HG03064 (cell line): ENCODE data around the gene CHAF1B.
"Not testable (repeated sequence)": the region's sequence is repeated elsewhere in the genome, so short reads cannot be mapped to it uniquely, and the experiment has no call there.

Experiments
- ATAC-seq: cut with Tn5 transposase; IDR thresholded peaks from one replicate; pipeline ENCODE4 v1.9.1; 2021; ENCODE audit warnings: low read depth; ENCODE audit not compliant: unreplicated experiment

The CHAF1B gene

GRCh38 chr21:36386031-36386642, 945 bp downstream of the CHAF1B start:
- no peak for ATAC-seq

GRCh38 chr21:36388096-36388495, 2.9 kb downstream of the CHAF1B start:
- ATAC-seq: no peak

- no peak for ATAC-seq
These were observed 3.6 kb downstream of the CHAF1B start for GRCh38 chr21:36388835-36389234.

- not testable (repeated sequence) for ATAC-seq
These were observed 6.5 kb downstream of the CHAF1B start for GRCh38 chr21:36391649-36392048.

- no peak for ATAC-seq
These were observed 10.3 kb downstream of the CHAF1B start for GRCh38 chr21:36395353-36396111.

- no peak for ATAC-seq
These were observed 11.1 kb downstream of the CHAF1B start for GRCh38 chr21:36396325-36396724.

DNA sequence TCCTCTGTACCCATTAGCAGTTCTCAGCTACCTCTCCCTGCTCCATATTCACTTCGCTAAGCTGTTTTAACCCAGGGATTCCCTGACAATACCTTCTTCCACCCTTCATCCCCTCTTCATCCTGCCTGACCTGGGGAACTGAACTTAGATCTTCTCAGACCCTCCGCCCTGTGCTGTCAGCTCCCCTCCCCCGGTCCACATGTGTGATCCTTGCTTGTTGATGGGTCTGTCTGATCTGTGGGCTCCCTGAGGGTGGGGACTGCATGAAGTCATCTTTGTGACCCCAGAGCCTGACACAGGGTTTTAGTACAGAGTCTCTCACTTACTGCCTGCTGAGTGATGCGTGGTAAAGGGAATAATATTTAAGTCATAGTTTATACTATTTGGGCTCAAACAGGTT, 11.8 kb downstream of the CHAF1B start:
- no peak for ATAC-seq

DNA sequence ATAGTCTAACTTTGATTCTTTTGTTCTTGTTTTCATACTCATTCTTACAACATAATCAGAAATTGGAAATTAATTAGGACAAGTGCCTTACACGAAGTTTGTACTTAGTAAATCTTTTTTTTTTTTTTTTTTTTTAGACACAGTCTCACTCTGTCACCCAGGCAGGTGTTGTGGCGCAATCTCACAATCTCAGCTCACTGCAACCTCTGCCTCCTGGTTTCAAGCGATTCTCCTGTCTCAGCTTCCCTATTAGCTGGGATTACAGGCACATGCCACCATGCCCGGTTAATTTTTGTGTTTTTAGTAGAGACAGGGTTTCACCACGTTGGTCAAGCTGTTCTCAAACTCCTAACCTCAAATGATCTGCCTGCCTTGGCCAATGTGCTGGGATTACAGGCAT, 12.4 kb downstream of the CHAF1B start:
- ATAC-seq: no peak

DNA sequence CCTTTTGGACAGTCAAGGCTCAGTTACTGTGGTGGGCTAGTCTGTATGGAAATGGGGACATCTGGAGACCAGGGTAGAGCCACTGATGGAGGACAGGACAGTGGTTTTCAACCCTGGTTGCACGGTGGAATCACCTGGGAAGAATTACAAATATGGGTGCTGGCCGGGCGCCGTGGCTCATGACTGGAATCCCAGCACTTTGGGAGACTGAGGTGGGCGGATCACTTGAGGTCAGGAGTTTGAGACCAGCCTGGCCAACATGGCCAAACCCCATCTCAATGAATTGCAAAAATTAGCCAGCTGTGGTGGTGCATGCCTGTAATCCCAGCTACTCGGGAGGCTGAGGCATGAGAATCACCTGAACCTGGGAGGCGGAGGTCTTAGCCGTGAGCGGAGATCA, 14.5 kb downstream of the CHAF1B start:
- not testable (repeated sequence) for ATAC-seq

DNA sequence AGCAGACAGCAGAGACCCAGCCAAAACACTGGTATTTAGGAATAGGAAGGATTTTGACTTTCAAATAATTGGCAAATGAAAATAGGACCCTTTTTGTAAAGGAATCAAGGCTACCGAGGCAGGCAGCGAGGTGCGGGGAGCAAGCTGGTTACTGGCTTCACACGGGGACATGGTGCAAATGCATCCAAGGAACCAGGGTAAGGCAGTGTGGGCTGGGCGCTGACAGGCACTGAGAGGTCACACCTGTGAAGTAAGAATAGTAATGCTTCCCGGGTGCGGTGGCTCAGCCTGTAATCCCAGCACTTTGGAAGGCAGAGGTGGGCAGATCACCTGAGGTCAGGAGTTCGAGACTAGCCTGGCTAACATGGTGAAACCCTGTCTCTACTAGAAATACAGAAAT, 15.5 kb downstream of the CHAF1B start:
- ATAC-seq: no peak

DNA sequence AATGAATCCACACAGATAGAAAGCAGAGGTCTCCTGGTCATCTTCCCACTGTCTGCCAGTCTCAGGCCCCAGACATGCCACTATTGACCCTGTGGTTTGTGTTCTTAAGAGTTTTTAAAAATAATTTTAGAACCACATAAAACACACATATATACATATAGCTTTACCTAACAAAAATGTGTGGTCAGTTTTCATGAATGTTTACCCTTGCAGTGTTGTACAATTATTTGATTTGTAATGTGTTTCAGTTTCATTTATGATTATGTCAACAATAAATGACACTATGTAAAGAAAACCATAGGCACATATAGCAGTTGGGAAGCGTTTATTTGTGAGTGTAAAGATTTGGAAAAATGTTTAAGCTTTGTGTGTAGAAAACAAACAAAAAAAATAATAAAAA, 17.1 kb downstream of the CHAF1B start:
- no peak for ATAC-seq

DNA sequence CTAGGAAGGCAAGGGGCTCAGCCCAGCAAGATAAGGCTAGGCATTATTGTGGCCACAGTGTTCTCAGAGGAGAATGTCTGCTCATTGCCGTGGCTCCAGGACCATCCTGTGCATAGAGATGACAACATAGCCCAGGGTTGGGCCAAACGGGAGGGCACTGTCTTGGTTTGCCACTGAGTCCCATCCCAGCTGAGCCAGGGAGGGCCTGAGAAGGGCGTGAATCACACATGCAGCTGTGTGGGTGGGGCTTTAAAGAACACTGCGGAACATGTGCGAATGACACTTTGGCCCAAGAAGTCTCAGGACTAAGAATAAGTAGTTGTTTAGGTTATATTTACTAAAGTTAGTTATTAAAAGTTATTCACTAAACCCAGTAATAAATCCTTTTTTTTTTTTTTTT, 18.5 kb downstream of the CHAF1B start:
- no peak for ATAC-seq

- no peak for ATAC-seq
These were observed 23.4 kb downstream of the CHAF1B start for GRCh38 chr21:36408568-36408967.

- ATAC-seq: no peak
These were observed 26.1 kb downstream of the CHAF1B start for GRCh38 chr21:36411301-36411700.

DNA sequence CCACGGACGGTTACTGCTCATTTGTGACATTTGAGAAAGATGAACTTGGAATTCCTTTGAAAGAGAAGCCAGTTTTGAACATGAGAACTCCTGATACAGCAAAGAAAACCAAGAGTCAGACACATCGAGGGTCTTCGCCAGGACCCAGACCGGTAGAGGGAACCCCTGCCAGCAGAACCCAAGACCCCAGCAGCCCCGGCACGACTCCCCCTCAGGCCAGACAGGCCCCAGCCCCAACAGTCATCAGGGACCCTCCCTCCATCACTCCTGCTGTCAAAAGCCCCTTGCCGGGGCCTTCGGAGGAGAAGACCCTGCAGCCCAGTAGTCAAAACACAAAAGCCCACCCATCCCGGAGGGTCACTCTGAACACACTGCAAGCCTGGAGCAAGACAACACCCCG, 27.7 kb downstream of the CHAF1B start:
- ATAC-seq: no peak

- no peak for ATAC-seq
These were observed 30.2 kb downstream of the CHAF1B start for GRCh38 chr21:36415375-36415774.

- no peak for ATAC-seq
These were observed 34.0 kb downstream of the CHAF1B start for GRCh38 chr21:36419241-36419640.

GRCh38 chr21:36419996-36420395, 34.8 kb downstream of the CHAF1B start:
- no peak for ATAC-seq

DNA sequence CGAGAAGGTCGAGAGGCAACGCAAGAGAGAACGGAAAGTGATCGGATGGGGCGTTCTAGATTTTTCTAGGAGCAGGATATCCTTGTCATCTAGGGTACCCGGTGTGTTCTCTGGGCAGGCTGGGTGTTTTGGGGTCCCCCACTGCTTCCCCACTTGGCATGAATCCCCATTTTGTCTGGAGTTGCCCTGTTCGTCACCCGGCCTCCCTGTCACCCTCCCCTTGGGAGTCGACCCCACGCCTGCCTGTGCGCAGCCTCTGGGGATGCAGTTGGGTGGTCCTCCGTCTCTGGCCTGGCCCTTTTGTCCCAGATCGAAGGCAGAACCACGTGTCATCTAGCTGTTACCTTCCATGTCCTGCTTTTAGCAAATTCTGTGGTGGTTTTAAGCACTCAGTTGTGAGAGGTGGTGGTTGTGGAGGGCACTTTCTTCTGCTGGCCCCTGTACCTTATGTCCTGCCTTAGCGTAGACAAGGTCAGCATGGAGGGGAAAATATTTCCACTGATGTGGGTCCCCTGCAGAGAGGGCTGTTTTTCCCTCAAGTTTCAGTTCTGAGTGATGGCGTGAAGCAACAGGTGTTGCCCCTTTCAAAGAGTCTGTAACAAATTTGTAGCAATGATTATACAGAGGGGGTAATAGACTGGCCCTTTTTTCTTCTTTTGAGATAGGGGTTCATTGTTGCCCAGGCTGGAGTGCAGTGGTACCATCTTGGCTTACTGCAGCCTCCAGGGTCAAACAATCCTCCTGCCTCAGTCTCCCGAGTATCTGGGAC, 35.6 kb downstream of the CHAF1B start:
- ATAC-seq: no peak

GRCh38 chr21:36422279-36423098, 37.3 kb downstream of the CHAF1B start:
- no peak for ATAC-seq
